Fibroblast of the aortic adventitia (primary cell): ENCODE data around the gene ST3GAL4. TPM values are rescaled to one million over a fixed set of nuclear protein-coding genes. Genes with fewer than 3 reads are reported as not detected.

Source experiments
- DNase-seq: peaks from one replicate; pipeline ENCODE4 v3.0.0-alpha.2; 2010; ENCODE audit warnings: low read depth
- H3K4me3 ChIP-seq: 2 replicates; pipeline ENCODE4 v1.5.1; 2011; ENCODE audit warnings: low read depth, mild to moderate bottlenecking, control low read depth, low read length, moderate library complexity
- CTCF ChIP-seq: IDR thresholded peaks from 2 replicates; pipeline ENCODE4 v1.5.1; 2011; ENCODE audit warnings: mild to moderate bottlenecking, low read length, control low read depth, inconsistent platforms; ENCODE audit not compliant: insufficient read depth
- total RNA-seq: library from RNA; depleted of rRNA; stranded (reverse); fragments of >200 nt; gene quantifications from 2 replicates; pipeline ENCODE4 v1.2.3, GENCODE V29; 2012; ENCODE audit warnings: low replicate concordance

Gene ST3GAL4
- total RNA-seq, 1 donor = 25.4 TPM

GRCh38 chr11:126434950-126435335 lies 79.5 kb downstream of the ST3GAL4 start:
- TF ChIP-seq CTCF = no peak
- H3K4me3 ChIP-seq = no peak overlapping the region

GRCh38 chr11:126436209-126436755 lies 80.8 kb downstream of the ST3GAL4 start:
- no peak for DNase-seq
- TF ChIP-seq CTCF = no peak
- no peak overlapping the region for H3K4me3 ChIP-seq

More at GRCh38 chr11:126434950-126435335, 79.5 kb downstream of the ST3GAL4 start:
- DNase-seq = no peak

- no peak overlapping the region for H3K4me3 ChIP-seq
- no peak for DNase-seq
- no peak for TF ChIP-seq CTCF
These were observed 82.2 kb downstream of the ST3GAL4 start for GRCh38 chr11:126437731-126438130.

GRCh38 chr11:126438272-126438671 lies 82.8 kb downstream of the ST3GAL4 start:
- TF ChIP-seq CTCF = no peak
- no peak for DNase-seq
- H3K4me3 ChIP-seq = no peak overlapping the region

- TF ChIP-seq CTCF = no peak
- H3K4me3 ChIP-seq = no peak overlapping the region
- DNase-seq = no peak
These were observed 83.2 kb downstream of the ST3GAL4 start for GRCh38 chr11:126438691-126439090.

- no peak for DNase-seq
- no peak overlapping the region for H3K4me3 ChIP-seq
- no peak for TF ChIP-seq CTCF
These were observed 84.8 kb downstream of the ST3GAL4 start for GRCh38 chr11:126440276-126440675.
